ENCODE measurements around the gene SCP2D1. TPM values are rescaled to one million over a fixed set of nuclear protein-coding genes. Genes with fewer than 3 reads are reported as not detected.

The SCP2D1 gene
- total RNA-seq, 3 donors from 2014 or later (not counting 1 experiment from before 2014, with no cell fraction given) = not detected

DNA sequence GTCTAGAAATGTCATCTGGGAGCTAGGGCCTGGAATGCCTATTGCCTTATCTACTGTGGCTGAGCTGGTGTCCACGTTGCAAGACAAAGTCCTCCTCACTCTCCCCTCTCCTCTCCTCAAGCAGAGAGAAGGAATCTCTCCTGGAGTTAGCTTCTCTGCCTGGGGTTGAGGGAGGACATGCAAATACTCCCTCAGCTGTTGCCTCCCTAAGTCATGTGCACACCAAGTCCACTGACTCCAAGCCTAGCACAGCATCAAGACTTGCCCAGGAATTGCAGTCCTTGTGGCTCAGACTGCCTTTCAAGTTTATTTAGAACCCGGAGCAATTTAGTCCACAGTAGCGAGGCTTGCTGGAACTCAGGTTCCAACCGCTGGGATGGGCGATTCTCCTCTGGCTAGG, 38.0 kb upstream of the SCP2D1 start:
- no peaks in the 10 kb centered on the region for H3K9me3 ChIP-seq (ENCODE audit: control insufficient read depth, insufficient read depth, low read length)
- H3K27me3 Mint-ChIP-seq (ENCODE audit: low read depth in 2 of 2) = peaks cover 25 to 40% of the 10 kb centered on the region in 2 donors
- no peaks in the 10 kb centered on the region for H3K36me3 Mint-ChIP-seq
- H3K4me1 ChIP-seq (ENCODE audit: control insufficient read depth, insufficient read depth, low read length) = no peaks in the 10 kb centered on the region
- no peak overlapping the region for H3K4me3 ChIP-seq (ENCODE audit: low read length)
- H3K27ac Mint-ChIP-seq = no peak overlapping the region
- WGBS (ENCODE audit: insufficient coverage) = 90% methylated on average over 5 of the region's 5 CpGs
- intact Hi-C loops (cut with micrococcal nuclease) = no loop called here
- H3K27ac ChIP-seq (ENCODE audit: low read length) = no peak overlapping the region
- no peak for DNase-seq
- H3K4me3 Mint-ChIP-seq = no peak overlapping the region
- H3K27me3 ChIP-seq (ENCODE audit: control insufficient read depth, insufficient read depth, low read length) = no peaks in the 10 kb centered on the region
- no peak for TF ChIP-seq CTCF (IDR thresholded peaks at IDR 0.05)
- ATAC-seq = no peak
- no peaks in the 10 kb centered on the region for H3K4me1 Mint-ChIP-seq
- H3K9me3 Mint-ChIP-seq = no peaks in the 10 kb centered on the region
- H3K36me3 ChIP-seq (ENCODE audit: control insufficient read depth, insufficient read depth, low read length) = no peaks in the 10 kb centered on the region

DNA sequence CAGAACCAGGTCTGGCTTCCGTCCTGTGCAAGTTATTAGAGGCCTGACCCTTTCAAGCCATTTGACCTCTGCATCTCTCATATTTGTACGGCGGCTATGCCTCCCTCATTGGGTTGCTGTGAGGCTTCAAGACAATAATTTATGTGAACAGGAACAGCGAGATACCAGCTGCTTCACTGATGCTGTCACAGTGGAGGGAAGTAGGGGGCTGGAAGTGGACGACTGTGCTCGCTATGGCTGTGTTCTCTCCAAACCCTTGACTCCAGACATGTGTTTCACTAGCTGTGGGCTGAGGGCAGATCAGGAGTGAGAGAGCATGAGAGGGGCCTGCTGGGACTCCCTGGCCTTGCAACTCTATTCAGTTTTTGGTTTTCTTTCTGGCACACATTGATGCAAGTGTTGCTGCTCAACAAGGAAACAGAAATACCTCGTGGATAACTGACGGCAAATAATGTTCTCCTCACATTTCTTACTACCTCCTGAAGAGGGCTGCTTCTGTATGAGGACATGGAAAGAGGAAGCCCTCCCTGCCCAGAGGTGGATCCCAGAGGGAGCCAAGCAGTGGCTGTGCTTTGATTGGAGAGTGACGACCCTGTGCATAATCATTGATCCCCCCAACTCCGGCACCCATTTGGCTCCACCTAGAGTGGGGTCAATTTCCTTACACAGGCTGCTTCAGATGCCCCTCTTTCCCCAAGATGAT, 34.7 kb upstream of the SCP2D1 start:
- peaks cover 6 to 19% of the 10 kb centered on the region in 2 donors for H3K27me3 Mint-ChIP-seq (ENCODE audit: low read depth in 2 of 2)
- Histone ChIP-seq H3K36me3 (ENCODE audit: control insufficient read depth, insufficient read depth, low read length) (no peaks in the 10 kb centered on the region), H3K9me3 (ENCODE audit: control insufficient read depth, insufficient read depth, low read length) (no peaks in the 10 kb centered on the region), H3K27me3 (ENCODE audit: control insufficient read depth, insufficient read depth, low read length) (no peaks in the 10 kb centered on the region), H3K27ac (ENCODE audit: low read length) (no peak overlapping the region), H3K4me1 (ENCODE audit: control insufficient read depth, insufficient read depth, low read length) (no peaks in the 10 kb centered on the region), H3K4me3 (ENCODE audit: low read length) (no peak overlapping the region)
- H3K4me1 Mint-ChIP-seq = no peaks in the 10 kb centered on the region
- no peak overlapping the region for H3K27ac Mint-ChIP-seq
- H3K4me3 Mint-ChIP-seq = no peak overlapping the region
- DNase-seq (no peak), ATAC-seq (no peak)
- TF ChIP-seq CTCF (IDR thresholded peaks at IDR 0.05) = no peak
- H3K36me3 Mint-ChIP-seq = no peaks in the 10 kb centered on the region
- no peaks in the 10 kb centered on the region for H3K9me3 Mint-ChIP-seq
- intact Hi-C loops (cut with micrococcal nuclease) = no loop called here
- WGBS (ENCODE audit: insufficient coverage) = 78% methylated on average over 9 of the region's 10 CpGs

- WGBS (ENCODE audit: insufficient coverage) = 97% methylated on average over 5 of the region's 9 CpGs
- Histone ChIP-seq H3K4me3 (ENCODE audit: low read length) (no peak overlapping the region), H3K27ac (ENCODE audit: low read length) (no peak overlapping the region), H3K4me1 (ENCODE audit: control insufficient read depth, insufficient read depth, low read length) (no peaks in the 10 kb centered on the region), H3K36me3 (ENCODE audit: control insufficient read depth, insufficient read depth, low read length) (no peaks in the 10 kb centered on the region), H3K27me3 (ENCODE audit: control insufficient read depth, insufficient read depth, low read length) (no peaks in the 10 kb centered on the region), H3K9me3 (ENCODE audit: control insufficient read depth, insufficient read depth, low read length) (no peaks in the 10 kb centered on the region)
- no peak overlapping the region for H3K27ac Mint-ChIP-seq
- no peak overlapping the region for H3K4me3 Mint-ChIP-seq
- ATAC-seq (no peak), DNase-seq (no peak)
- H3K9me3 Mint-ChIP-seq = no peaks in the 10 kb centered on the region
- no peak for TF ChIP-seq CTCF (IDR thresholded peaks at IDR 0.05)
- H3K27me3 Mint-ChIP-seq (ENCODE audit: low read depth in 2 of 2) = peaks cover 8 to 25% of the 10 kb centered on the region in 2 donors
- H3K4me1 Mint-ChIP-seq = no peaks in the 10 kb centered on the region
- no peaks in the 10 kb centered on the region for H3K36me3 Mint-ChIP-seq
- intact Hi-C loops (cut with micrococcal nuclease) = no loop called here
These were observed 33.0 kb upstream of the SCP2D1 start for GRCh38 chr20:18780385-18781130.
